GM21360 (cell line): ENCODE data around the gene DSTN.
"Not testable (repeated sequence)": the region's sequence is repeated elsewhere in the genome, so short reads cannot be mapped to it uniquely, and the experiment has no call there.

Experiments used
- ATAC-seq: cut with Tn5 transposase; IDR thresholded peaks from one replicate; pipeline ENCODE4 v1.9.1; 2021; ENCODE audit warnings: mild to moderate bottlenecking, moderate library complexity; ENCODE audit not compliant: unreplicated experiment

The DSTN gene

DNA sequence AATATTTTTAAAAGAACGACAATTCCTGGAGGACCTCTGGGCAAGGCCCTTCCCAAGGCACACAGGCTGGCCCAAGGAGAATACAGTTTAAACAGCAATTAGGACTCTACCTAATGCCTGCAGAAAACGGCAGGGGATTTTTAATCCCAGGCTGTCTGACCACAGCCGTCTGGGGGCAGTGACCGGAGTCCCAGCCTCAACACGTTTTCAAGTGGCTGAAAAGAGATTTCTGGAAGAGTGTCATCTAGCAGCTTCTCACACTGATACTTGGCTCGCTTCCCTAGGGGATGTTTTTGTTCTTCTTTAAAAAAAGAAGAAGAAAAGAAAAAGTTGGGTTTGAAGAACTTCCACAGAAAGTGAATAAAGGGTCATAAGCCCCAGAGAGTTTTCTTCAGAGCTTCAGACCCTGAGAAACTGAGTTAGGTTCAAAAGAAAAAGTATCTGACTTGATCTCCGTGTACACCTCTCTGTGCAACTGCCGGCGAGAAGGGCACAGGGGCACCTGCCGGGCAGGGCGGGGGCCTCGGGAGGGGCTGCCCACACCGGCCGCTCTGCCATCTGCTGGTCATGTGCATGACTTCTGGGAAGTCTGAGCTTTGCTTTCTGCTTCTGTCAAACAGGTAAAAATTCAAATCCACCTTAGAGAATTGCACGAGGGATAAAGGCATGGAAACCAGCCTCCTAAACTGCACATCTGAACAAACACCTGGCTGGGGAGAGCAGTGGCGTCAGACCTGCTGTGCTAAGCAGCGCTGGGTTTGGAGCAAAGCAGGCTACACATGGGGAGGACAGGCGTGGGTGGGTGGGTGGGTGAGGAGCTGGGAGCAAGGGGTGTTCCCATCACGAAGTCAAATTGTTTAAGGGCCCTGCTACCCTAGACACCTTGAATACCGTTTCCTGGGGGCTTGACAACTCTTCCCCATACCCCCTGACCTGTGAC is 79.2 kb downstream of the DSTN start:
- no peak for ATAC-seq

DNA sequence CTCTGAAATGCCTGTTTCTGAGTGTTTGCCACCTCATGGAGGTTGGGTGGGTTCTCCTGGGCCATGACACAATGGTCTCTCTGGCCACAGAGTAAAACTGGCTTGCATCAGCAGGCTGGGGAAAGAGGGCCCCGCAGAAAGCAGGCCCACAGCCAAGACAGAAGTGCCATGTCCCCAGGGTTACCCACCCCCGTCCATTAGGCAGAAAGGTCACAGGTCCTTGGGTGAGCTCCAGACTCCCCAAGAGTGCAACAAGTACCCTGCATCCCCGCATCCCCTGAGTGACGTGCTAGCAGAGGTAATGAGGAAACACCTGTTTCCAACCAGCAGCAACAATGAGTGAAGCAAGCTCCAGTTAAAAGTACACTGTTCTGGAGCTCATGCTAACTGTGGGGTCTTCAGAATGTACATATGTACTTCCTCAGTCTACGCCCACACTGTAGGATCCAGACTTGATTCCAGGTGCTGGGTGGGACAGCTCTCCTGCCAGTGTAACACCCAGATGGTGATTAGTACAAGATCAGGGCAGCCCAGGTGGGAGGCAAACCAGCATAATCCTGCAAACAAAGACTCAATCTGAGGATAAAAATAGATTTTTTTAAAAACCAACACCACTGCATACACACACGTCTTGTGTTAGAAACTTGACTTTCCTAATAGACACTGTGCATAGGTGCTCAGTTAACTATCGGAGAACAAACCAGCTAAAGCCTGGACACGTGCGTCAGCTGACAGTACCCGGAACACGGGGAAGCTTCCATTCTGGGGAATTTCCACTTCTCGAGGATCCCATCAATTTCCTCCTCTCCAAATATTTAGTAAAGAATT is 80.6 kb downstream of the DSTN start:
- ATAC-seq: no peak

DNA sequence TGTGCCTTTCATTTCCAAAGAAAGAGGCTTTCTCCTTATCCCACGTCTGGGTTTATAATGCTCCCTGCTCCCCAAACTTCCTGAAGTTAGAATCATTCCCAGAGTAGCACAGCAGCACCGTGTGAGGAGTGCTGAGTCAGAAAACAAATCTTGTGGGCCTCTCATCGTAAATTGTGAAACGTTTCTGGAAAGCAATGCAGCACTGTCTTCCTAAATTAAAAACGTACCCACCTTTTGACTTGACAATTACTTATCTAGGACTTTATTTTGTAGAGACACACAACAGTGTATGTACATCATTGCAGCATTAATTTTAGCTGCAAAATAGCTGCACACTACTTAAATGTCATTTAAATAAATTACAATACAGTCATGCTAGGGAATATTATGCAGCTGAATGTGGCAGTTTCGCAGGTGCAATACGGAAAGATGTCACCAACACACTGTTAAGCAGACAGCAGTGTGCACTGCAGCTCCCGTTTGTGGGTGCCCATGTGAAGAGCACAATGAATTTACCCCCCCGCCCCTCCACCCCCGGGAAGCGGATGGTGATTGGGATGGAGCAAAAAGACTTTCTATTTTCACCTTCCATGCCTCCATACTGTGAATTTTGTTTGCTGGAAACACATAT is 81.4 kb downstream of the DSTN start:
- ATAC-seq: no peak

DNA sequence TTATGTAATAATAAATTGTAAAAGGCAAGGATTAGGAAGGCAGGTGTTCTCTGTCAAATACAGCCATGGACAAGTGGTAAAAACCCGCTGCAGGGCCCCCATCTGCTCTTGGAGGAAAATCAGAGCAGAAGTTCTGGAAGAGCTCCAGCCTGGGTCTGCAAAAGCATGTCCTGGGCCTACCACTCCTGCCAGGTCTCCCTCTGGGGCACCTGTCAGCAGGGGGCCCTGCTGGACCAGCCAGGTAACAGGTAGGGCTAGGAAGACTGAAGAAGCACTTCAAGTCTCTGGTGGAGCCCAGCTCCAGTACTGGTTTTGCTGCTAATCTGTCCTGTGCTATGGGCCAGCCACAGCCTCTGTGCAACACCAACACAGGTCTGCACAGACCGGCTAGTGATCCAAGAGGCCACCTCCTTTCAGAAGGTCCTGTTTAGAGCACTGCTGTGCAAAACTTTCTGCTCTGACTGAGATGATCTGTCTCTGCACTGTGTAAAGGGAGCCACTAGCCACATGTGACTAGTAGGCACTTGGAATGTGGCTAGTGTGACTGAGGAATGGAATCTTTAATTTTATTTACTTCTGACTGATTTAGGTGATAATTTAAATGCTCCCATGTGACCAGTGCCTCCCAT is 82.0 kb downstream of the DSTN start:
- no peak for ATAC-seq

DNA sequence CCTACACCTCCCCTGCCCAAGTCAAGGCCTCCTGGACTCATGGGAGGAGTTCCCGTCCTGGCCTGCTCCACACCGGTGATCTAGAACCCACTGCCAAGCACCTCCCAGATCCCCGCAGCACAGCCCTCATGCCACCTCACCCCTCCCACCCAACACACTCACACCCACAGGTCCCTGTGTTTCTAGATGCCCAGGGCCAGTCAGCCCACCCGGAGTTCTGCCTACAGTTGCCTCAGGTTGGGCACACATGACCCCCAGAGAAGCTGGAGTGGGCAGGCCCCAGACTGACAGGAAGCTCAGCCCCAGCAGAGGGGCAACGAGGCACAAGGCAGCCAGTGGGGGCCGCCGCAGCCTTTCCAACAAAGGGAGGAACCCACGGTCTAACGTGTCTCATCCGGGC is 82.5 kb downstream of the DSTN start:
- no peak for ATAC-seq

DNA sequence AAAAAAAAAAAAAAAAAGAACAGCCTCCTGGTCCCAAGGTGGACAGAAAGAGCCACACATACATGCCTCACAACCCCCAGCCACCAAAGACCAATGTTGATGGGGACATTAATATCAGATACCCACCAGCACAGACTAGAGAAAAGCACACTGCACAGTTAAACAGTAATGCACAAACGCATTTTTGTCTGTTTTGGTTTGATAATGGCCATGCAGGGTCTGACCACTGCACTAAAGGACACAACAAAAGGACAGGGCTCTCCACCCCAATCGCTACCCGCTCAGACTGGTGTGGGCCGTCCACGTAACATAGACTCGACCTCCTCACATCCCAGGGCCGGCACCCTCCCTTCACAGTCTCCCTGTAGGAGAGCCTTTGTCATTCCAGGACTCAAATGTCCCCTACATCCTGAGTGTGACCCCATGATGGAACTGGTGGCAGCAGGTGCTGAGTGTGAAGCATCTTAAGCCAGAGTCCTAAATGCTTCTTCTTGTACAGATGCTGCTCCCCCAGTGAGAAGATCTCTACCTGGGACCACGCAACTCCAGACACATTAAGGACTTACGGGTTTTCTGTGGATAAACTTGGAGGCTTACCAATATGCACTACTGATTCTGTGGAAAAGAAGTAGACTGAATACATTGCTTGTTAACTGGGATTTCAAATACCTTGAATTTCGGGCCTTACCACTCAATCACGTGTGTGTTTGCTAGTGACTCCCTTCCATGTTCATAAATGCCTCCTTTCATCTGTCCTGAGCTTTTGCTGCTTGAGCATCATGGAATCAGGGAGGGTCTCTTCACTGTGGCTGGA is 84.2 kb downstream of the DSTN start:
- ATAC-seq: no peak

DNA sequence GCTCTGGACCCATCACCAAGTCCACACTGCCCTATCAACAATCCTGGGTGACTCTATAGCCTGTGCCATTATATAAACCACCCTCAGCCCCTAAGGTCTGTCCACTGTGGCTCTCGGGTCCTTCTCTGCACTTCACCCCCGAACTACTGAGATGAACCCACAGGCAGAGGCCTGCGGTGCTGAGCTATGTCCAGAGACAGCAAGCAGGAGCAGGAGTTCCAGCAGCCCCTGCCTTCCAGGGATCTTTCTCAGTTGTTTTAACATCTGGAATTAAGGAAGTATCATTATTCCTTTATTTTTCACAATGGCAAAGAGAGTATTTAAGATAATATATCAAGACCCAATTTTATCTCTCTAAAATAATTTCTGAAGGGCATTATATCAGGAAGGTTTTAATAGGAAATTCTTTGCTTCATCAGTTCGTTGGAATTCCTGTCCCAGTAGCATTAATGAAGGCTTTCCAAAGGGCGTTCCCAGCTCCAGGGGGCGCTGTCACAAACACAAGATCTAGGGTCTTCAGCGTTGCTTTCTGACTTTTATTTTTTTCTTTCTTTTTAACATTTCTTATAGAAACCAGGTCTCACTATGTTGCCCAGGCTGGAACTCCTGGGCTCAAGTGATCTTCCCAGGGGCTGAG is 84.9 kb downstream of the DSTN start:
- no peak for ATAC-seq

DNA sequence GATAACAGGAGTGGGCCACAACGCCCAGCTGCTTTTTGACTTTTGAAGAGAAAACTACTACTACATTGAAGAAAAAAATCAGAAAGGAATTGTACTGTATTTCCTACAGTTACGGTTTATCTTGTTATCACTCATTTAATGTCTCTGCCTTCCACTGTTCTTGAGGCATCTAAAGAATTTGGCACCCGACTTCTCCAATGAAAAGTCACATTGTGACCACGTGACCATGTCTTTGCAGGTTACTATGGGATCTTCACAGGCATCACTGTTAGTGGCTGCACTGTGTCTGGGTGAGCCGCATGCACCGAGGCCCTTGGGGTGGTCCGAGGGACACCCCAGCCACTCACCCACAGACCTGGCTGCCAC is 85.4 kb downstream of the DSTN start:
- no peak for ATAC-seq

DNA sequence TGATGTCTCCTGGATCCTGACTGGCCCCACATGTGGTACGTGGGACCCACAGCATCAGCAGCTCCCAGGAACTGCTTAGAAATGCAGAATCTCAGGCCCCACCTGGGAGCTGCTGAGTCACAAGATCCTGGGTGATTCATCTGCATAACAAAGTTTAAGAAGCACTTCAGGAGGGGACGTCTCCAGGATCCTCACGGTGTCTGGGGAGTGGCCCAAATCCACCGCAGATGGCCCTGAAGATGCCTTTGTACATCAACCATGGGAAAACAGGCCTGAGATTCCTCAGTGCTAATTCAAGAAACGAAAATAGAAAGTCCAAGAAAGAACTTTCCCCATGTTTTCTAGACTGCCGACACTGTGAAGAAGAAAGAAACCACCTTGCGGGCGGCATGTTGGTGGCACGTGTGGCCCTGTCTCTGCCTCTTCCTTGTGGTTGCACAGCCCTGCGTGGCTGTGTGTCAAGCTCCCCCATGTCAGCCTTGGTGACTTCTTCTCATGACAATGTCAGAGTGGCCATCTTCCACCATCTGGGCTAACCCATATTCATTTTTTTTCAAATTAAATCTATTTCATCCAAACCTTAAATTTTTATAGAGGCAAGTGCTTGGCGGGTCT is 86.1 kb downstream of the DSTN start:
- no peak for ATAC-seq

DNA sequence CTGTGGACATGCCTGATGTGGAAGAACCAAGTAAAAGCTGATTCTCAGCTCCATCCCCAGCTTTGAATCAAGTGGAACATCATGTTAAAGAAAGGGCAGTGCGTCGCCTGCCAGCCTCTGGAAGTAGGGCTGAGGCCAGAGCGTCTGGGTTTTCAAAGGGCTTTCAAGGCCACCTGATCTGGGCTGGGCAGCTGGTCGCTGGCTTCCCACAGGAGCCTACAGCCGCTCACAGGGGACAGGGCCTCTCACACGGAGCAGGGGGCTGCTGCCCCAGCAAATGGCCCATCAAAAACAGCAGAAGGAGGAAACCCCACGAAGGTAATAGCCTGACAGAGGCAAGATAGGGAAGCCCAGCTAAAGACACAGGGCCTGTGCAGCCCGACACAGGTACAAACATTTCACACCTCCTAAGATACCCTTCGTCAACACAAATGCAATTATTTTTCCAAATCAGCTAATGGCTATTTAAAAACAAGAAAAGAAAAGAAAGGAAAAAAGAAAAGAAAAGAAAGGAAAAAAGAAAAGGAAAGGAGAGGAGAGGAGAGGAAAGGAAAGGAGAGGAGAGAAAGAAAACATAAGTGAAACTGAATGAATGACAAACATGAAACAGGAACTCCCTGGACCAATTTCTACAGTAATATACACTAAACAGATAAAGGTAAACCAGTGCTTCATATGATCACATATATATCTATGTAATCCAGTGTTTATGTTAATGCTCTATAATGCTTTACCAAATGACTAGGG is 87.4 kb downstream of the DSTN start:
- ATAC-seq: no peak

DNA sequence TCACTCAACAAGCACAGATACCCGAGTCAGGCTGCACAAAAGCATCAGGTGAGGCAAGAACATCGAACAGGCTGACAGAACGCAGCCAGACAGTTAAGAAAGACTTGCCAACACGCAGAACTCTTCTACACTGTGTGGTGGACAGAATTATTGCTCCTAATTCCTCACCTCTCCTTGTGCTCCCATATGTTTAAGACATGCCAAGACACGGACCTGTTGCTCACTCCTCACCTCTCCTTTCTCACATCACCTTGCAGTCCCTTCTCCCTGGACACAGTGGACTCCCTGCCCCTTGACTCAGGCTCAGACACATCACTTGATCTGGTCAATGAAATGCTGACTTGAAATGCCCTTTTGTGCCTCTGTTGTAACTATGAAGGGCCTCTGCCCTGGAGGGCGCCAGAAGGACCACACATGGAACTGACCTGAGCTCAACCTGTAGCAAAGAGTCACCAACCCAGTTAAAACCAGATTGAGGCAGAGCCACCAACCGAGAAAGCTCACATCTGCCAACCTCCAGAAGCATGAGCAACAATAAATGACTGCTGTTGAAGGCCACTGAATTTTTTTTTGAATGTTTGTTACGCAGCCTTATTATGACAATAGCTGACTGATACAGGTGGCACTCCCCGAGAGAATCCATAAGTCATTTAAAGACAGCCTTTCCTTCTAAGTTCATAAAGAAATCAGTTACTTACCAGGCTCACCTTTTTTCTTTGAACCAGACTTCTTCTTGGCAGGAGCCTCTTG is 88.2 kb downstream of the DSTN start:
- no peak for ATAC-seq

DNA sequence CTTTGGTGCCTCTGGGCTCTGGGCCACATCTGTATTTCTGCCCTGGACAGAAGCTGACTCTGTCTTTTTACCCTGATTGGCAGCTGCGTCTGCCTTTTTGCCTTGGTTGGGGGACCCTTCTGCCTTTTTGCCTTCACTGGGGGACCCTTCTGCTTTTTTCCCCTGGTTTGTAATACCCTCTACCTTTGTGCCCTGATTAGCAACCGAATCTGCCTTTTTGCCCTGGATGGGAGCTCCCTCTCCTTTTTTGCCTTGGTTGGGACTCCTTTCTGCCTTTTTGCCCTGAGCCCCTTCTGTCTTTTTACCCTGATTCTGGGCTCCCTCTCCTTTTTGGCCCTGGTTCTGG is 88.7 kb downstream of the DSTN start:
- no peak for ATAC-seq

DNA sequence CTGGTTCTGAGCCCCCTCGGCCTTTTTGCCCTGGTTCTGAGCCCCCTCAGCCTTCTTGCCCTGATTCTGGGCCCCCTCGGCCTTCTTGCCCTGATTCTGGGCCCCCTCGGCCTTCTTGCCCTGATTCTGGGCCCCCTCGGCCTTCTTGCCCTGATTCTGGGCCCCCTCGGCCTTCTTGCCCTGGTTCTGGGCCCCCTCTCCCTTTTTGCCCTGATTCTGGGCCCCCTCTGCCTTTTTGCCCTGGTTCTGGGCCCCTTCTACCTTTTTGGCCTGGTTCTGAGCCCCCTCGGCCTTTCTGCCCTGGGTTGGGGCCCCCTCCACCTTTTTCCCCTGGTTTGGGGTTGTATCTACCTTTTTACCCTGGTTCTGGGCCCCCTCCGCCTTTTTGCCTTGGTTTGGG is 89.5 kb downstream of the DSTN start:
- ATAC-seq: not testable (repeated sequence)
